Bronchial epithelial cell (primary cell): Measurements from ENCODE around the gene TCF4. TPM values are rescaled to one million over a fixed set of nuclear protein-coding genes. Genes with fewer than 3 reads are reported as not detected.

Source experiments
- DNase-seq: peaks from one replicate; pipeline ENCODE4 v3.0.0-alpha.2; 2010; ENCODE audit warnings: low read depth
- FAIRE-seq: peaks from 2 replicates; lab custom pipeline; 2011; peaks lifted over from hg19 to GRCh38; lab: Jason Lieb, UNC
- H3K27me3 ChIP-seq: 2 replicates; pipeline ENCODE4 v1.5.1; 2011; ENCODE audit warnings: low read length; ENCODE audit not compliant: control insufficient read depth, insufficient read depth
- H3K36me3 ChIP-seq: 2 replicates; pipeline ENCODE4 v1.5.1; 2011; ENCODE audit warnings: low read length; ENCODE audit not compliant: control insufficient read depth, insufficient read depth
- H3K4me3 ChIP-seq: 2 replicates; pipeline ENCODE4 v1.5.1; 2011; ENCODE audit warnings: mild to moderate bottlenecking, low read depth, low read length, control low read depth
- total RNA-seq: library from RNA; depleted of rRNA; stranded (reverse); fragments of >200 nt; gene quantifications from 2 replicates; pipeline ENCODE4 v1.2.1, GENCODE V29; 2014
- TF ChIP-seq, protein P1 (sequence below): IDR thresholded peaks from 2 replicates; pipeline ENCODE4 v1.5.1; 2011; ENCODE audit warnings: mild to moderate bottlenecking, moderate library complexity, low read length, control low read depth, inconsistent platforms; ENCODE audit not compliant: insufficient read depth, severe bottlenecking

Gene TCF4
- total RNA-seq, 1 donor from 2014 or later: 10.0 TPM

DNA sequence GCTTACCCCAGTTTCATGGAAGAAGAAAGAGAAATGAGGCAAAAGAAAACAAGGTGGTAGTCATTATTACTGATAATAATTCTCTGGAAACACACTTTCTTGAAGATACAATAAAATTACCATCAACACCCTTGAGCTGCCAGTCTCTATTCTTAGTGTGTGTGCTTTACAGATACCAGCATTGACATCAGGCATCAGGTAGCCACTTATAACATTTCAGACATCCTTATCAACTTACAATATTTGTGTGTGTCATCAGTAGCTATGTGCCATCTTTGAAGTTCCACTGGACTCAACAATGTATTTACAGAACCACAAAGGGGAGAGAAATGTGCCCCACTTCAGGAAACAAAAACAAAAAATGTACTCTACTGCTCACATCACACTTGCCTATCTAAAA lies 62.1 kb downstream of the TCF4 start:
- TF ChIP-seq, protein P1, sequence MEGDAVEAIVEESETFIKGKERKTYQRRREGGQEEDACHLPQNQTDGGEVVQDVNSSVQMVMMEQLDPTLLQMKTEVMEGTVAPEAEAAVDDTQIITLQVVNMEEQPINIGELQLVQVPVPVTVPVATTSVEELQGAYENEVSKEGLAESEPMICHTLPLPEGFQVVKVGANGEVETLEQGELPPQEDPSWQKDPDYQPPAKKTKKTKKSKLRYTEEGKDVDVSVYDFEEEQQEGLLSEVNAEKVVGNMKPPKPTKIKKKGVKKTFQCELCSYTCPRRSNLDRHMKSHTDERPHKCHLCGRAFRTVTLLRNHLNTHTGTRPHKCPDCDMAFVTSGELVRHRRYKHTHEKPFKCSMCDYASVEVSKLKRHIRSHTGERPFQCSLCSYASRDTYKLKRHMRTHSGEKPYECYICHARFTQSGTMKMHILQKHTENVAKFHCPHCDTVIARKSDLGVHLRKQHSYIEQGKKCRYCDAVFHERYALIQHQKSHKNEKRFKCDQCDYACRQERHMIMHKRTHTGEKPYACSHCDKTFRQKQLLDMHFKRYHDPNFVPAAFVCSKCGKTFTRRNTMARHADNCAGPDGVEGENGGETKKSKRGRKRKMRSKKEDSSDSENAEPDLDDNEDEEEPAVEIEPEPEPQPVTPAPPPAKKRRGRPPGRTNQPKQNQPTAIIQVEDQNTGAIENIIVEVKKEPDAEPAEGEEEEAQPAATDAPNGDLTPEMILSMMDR: no peak
- H3K27me3 ChIP-seq: no peaks in the 10 kb centered on the region
- no peak for DNase-seq
- no peak overlapping the region for H3K4me3 ChIP-seq
- no peaks in the 10 kb centered on the region for H3K36me3 ChIP-seq
- no peak for FAIRE-seq

DNA sequence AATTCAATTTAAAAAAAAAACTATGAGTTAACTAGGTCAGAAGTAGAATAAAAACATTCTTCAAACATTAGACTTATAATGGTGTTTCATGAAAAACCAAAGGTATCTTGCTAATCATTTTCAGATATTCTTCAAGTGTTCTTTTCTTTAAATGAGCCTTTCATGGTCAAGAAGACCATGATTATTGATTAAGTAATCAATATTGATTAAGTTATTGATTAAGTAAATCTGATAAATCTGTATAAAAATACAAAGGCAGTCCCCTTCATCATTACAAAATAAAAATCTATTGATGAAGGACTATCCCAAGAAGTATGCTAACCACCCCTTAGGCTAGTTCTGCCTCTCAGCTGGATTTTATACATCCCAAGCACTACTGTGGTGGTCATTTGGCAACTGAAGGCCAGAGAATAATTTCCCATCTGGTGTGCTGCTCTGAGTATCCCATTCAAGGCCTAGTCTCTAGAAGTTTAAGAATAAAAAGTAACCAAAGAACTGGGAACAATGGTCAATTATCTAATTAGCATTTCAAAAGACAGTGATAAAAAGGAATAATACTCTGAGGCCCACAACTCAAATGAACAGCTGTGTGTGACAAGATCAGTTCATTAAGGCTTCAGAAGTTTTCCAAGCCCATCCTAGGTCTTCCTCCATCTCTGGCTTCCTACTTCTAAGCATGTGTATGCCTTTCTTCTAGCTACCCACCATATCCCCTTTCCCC lies 63.5 kb downstream of the TCF4 start:
- no peak for DNase-seq
- TF ChIP-seq, protein P1: no peak
- H3K36me3 ChIP-seq: no peaks in the 10 kb centered on the region
- no peak overlapping the region for H3K4me3 ChIP-seq
- no peak for FAIRE-seq
- no peaks in the 10 kb centered on the region for H3K27me3 ChIP-seq

DNA sequence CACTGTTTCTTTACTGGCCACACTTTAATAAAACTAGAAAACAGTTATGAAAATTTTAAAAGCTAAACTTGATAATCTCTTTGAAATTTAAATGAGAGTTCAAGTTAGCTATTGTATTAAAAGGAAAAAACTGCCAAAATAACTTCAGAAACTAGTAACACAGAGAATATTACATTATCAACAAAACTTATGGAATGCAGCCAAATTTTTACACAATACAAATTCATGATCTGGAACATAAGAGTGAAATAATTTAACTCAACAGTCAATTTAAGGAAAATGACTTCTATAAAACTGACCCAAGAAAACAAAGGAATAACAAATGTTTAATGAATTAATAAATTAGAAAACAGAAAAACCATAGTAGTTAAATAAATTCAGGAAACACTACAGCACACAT lies 65.0 kb downstream of the TCF4 start:
- H3K4me3 ChIP-seq: no peak overlapping the region
- no peaks in the 10 kb centered on the region for H3K36me3 ChIP-seq
- no peak for FAIRE-seq
- no peak for DNase-seq
- no peaks in the 10 kb centered on the region for H3K27me3 ChIP-seq
- TF ChIP-seq, protein P1: no peak

DNA sequence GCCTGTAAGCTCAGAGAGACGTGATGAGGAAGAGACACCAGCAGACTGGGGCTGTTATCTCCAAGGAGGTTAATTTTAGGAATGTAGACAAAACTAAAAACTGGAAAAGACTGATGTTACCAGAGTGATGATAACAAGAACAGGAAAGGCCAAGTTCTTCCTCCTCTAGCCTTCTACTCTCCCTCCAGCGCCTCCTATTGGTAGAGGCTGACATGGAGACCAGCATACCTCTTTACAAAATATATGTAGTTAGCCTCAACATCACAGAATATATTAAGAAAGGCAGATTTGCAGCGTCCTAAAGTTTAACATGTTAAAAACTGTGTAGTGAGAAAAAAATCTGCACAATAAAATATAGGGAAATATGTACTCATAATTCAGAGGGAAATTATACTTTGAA lies 66.0 kb downstream of the TCF4 start:
- no peaks in the 10 kb centered on the region for H3K36me3 ChIP-seq
- no peak overlapping the region for H3K4me3 ChIP-seq
- DNase-seq (no peak), FAIRE-seq (no peak)
- TF ChIP-seq, protein P1: peak; percentile 39
- H3K27me3 ChIP-seq: no peaks in the 10 kb centered on the region

DNA sequence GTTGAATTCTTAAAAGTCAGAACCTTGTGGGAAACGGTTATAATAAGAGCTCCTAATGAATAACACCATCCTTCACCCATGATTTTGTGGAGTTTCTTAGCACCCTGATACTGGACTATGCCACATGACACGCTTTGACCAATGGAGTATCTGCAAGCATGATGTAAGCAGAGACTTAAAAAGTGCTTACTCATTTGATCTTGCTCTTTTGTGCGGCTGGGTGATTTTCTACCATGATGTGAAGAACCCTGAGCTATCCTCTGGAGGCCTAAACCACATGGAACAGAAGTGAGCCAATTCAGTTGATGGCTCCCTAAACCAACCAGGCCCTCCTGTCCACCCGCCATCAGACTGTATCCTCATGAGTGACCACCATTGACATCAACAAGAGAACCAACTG lies 70.9 kb downstream of the TCF4 start:
- DNase-seq: no peak
- FAIRE-seq: no peak
- H3K36me3 ChIP-seq: no peaks in the 10 kb centered on the region
- H3K4me3 ChIP-seq: no peak overlapping the region
- TF ChIP-seq, protein P1: no peak
- no peaks in the 10 kb centered on the region for H3K27me3 ChIP-seq
